ENCODE measurements around the gene COX19. TPM values are rescaled to one million over a fixed set of nuclear protein-coding genes. Genes with fewer than 3 reads are reported as not detected.
A peak's percentile ranks its signal among the peaks of the same experiment; 100 is the strongest.

The COX19 gene
- total and polyA plus RNA-seq, 5 experiments from 2014 or later: 19.3 to 49.0 (median 21.5) TPM

DNA sequence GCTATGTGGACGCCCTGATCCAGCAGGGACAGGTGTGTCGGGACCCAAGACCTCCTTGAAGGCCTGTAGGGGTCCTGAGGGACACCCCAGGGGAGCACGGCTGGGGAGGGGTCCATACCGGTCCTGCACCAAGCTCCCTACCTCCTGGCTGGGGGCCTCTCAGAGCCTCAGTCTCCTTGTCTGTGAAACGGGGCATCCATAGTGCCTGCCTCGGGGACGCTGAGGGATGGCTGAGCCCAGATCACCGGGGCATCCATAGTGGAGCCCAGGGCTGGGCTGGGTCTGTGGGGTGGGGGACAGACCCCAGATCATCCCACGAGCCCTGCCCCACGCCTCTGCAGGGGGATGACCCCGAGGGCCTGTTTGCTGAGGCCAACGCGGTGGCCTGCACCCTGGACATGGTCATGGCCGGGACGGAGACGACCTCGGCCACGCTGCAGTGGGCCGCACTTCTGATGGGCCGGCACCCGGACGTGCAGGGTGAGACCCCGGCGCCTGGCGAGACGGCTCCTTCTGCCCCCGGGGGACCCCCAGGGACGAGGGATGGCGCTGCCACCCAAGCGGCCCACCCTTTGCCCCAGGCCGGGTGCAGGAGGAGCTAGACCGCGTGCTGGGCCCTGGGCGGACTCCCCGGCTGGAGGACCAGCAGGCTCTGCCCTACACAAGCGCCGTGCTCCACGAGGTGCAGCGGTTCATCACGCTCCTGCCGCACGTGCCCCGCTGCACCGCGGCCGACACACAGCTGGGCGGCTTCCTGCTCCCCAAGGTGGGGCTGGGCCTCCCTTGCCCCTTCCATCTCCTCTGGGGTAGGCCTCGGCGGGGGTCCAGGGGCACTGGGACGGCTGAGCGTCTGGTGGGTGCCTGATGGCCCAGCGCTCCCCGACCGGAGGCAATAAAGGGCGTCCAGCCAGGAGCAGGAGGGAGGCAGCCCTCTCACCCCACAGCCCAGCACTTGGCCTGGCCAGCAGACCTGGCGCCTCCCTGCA lies 11.7 kb upstream of the COX19 start:
- H3K4me1 Mint-ChIP-seq: peaks cover 0 to 4% (median 1%) of the 10 kb centered on the region in 4 donors
- ATAC-seq (no peak), DNase-seq (no peak)
- POLR2A ChIA-PET: no interaction called here
- peaks cover 2 to 18% (median 8%) of the 10 kb centered on the region in 5 donors for H3K27me3 Mint-ChIP-seq
- H3K27ac Mint-ChIP-seq: no peak overlapping the region
- no peak overlapping the region for H3K4me3 Mint-ChIP-seq
- H3K36me3 Mint-ChIP-seq: no peaks in the 10 kb centered on the region
- H3K9me3 Mint-ChIP-seq: no peaks in the 10 kb centered on the region

GRCh38 chr7:985915-986741 lies 10.8 kb upstream of the COX19 start:
- Mint-ChIP-seq H3K4me3 (no peak overlapping the region), H3K36me3 (no peaks in the 10 kb centered on the region), H3K27me3 (peaks cover 2 to 18% (median 8%) of the 10 kb centered on the region in 5 donors), H3K27ac (no peak overlapping the region), H3K4me1 (peaks cover 0 to 4% (median 1%) of the 10 kb centered on the region in 4 donors), H3K9me3 (no peaks in the 10 kb centered on the region)
- ATAC-seq: no peak
- DNase-seq: no peak
- POLR2A ChIA-PET: no interaction called here

- Mint-ChIP-seq H3K36me3 (no peaks in the 10 kb centered on the region), H3K4me3 (no peak overlapping the region), H3K27me3 (peaks cover 2 to 18% (median 8%) of the 10 kb centered on the region in 5 donors), H3K27ac (no peak overlapping the region), H3K9me3 (no peaks in the 10 kb centered on the region), H3K4me1 (peaks cover 0 to 4% (median 1%) of the 10 kb centered on the region in 4 donors)
- DNase-seq (no peak), ATAC-seq (no peak)
- POLR2A ChIA-PET: interaction anchor here (0.6 kb wide), 1 partner anchor 11 kb away, joined by 3 read pairs; no protein-coding TSS in a partner anchor
Observed at GRCh38 chr7:985127-985416, 9.7 kb upstream of the COX19 start.

DNA sequence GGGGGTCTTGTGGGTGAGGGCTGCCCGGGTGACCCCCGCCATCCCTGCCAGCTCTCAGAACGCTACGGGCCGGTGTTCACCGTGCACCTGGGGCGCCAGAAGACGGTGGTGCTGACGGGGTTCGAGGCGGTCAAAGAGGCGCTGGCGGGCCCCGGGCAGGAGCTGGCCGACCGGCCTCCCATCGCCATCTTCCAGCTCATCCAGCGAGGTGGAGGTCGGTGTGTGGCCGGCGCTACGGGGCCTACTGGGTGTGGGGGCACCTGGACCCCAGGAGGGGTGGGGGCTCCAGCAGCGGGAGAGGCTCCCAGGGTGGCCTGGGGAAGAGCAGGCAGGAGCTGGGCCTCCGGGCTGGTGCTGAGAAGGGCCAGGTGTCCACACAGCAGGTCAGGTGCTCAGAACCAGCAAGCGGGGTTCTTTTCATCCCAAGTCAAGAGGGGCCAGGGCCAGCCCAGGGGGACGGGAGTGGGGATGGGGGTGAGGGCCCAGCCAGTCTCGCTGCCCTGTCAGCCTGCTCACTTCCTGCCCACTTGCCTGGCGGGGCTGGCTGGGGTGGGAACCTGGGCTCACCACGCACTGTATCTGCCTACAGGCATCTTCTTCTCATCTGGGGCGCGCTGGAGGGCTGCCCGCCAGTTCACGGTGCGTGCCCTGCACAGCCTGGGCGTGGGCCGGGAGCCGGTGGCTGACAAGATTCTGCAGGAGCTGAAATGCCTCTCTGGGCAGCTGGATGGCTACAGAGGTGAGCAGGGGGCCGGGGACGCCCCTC lies 9.2 kb upstream of the COX19 start:
- Mint-ChIP-seq H3K9me3 (no peaks in the 10 kb centered on the region), H3K4me1 (peaks cover 0 to 2% (median under 1%) of the 10 kb centered on the region in 4 donors), H3K36me3 (no peaks in the 10 kb centered on the region), H3K27ac (no peak overlapping the region), H3K27me3 (peaks cover 2 to 18% (median 8%) of the 10 kb centered on the region in 5 donors), H3K4me3 (no peak overlapping the region)
- POLR2A ChIA-PET: interaction anchor here (0.6 kb wide), 1 partner anchor 10 kb away, joined by 3 read pairs; no protein-coding TSS in a partner anchor
- no peak for DNase-seq
- peak in 1 of 2 donors; percentile 25 for ATAC-seq

GRCh38 chr7:983616-984071 lies 8.3 kb upstream of the COX19 start:
- ATAC-seq: no peak
- POLR2A ChIA-PET: no interaction called here
- peaks cover 2 to 18% (median 8%) of the 10 kb centered on the region in 5 donors for H3K27me3 Mint-ChIP-seq

GRCh38 chr7:983004-983615 lies 7.8 kb upstream of the COX19 start, which contains the start of gene CYP2W1:
Gene CYP2W1, plus strand, starts transcription at chr7:983181. Its CDS starts 31 bp downstream, at chr7:983212.
- peaks cover 2 to 18% (median 8%) of the 10 kb centered on the region in 5 donors for H3K27me3 Mint-ChIP-seq
- no peaks in the 10 kb centered on the region for H3K9me3 Mint-ChIP-seq
- no peak for DNase-seq
- no peaks in the 10 kb centered on the region for H3K36me3 Mint-ChIP-seq
- H3K4me3 Mint-ChIP-seq: no peak within 1 kb of the TSS
- ATAC-seq: no peak
- no peak within 1 kb of the TSS for H3K27ac Mint-ChIP-seq
- H3K4me1 Mint-ChIP-seq: peaks cover 0 to 2% (median under 1%) of the 10 kb centered on the region in 4 donors
- POLR2A ChIA-PET: no interaction called here

More at GRCh38 chr7:983616-984071, 8.3 kb upstream of the COX19 start:
- Mint-ChIP-seq H3K4me1 (peaks cover 0 to 2% (median under 1%) of the 10 kb centered on the region in 4 donors), H3K36me3 (no peaks in the 10 kb centered on the region), H3K27ac (no peak overlapping the region), H3K4me3 (no peak overlapping the region), H3K9me3 (no peaks in the 10 kb centered on the region)
- DNase-seq: no peak

GRCh38 chr7:982511-983003 lies 7.2 kb upstream of the COX19 start:
- no peaks in the 10 kb centered on the region for H3K9me3 Mint-ChIP-seq
- DNase-seq: no peak
- peaks cover 0 to 2% (median under 1%) of the 10 kb centered on the region in 4 donors for H3K4me1 Mint-ChIP-seq
- H3K36me3 Mint-ChIP-seq: no peaks in the 10 kb centered on the region
- no peak for ATAC-seq
- H3K27ac Mint-ChIP-seq: no peak overlapping the region
- H3K4me3 Mint-ChIP-seq: no peak overlapping the region
- POLR2A ChIA-PET: no interaction called here
- peaks cover 2 to 18% (median 8%) of the 10 kb centered on the region in 5 donors for H3K27me3 Mint-ChIP-seq

DNA sequence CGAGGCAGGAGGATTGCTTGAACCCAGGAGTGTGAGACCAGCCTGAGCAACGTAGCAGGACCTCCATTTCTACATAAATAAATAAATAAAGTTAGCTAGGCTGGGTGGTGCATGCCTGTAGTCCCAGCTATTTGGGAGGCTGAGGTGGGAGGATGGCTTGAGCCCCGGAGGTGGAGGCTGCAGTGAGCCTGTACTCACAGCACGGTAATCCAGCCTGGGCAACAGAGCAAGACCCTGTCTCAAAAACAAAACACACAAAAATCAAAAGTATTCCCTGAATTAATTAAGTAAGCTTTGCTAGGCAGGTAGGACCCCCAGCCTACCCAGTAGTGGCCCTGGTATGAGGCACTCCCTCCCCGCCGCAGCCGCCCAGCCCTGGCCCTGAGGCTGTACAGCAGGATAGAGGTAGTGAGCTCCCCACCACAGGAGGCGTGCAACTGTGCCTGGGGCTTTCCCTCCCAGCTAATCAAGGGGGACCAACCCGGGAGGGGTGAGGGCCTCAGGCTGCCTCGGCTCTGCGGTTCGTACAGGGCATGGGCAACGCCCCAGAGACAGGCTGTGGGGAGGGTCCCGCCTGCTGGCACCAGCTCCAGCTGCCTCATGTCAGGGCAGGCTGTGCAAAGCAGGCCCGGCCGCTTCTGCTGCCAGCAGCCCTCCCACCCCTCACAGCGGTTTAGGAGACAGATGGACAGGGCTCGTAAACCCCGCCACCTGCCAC lies 6.6 kb upstream of the COX19 start:
- no peak for ATAC-seq
- H3K4me1 Mint-ChIP-seq: peaks cover 0 to 2% (median under 1%) of the 10 kb centered on the region in 4 donors
- POLR2A ChIA-PET: no interaction called here
- H3K36me3 Mint-ChIP-seq: no peaks in the 10 kb centered on the region
- peaks cover 2 to 18% (median 8%) of the 10 kb centered on the region in 5 donors for H3K27me3 Mint-ChIP-seq
- H3K4me3 Mint-ChIP-seq: no peak overlapping the region
- no peak for DNase-seq
- H3K27ac Mint-ChIP-seq: no peak overlapping the region
- no peaks in the 10 kb centered on the region for H3K9me3 Mint-ChIP-seq

DNA sequence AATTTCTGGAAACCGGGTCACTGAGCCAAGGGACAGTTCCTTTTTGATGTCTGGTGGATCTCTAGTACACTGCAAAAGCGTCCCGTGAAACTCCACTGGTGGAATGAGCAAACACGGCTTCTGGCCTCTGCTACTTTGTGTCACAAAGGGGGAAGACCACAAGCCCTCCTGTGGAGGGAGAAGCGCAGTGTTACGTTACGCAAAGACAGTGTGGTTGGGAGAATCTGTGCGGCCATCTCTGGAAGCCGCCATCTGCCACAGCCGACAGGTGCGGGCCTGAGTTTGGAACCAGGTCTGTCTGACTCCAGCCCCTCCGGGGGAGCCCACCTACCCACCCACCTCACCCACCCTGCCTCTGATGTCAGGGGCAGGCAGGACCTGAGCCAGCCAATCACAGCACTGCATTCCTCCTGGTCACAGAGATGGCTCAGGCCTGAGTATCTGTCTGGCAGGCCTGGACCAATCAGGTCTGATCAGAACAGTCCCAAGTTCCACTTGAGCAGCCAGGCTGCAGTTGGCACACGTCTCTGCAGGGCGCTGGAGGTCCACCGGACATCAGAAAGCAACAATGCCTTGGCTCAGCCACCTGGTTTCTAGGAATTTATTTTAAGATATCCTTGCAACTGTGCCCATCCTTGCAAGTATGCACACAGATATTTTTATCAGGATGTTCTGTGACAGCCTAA lies 4.7 kb upstream of the COX19 start:
- no peak for ATAC-seq
- Mint-ChIP-seq H3K4me1 (peaks cover 0 to 2% (median 0%) of the 10 kb centered on the region in 4 donors), H3K27ac (no peak overlapping the region), H3K27me3 (no peaks in the 10 kb centered on the region), H3K9me3 (no peaks in the 10 kb centered on the region), H3K4me3 (no peak overlapping the region), H3K36me3 (no peaks in the 10 kb centered on the region)
- DNase-seq: no peak
- POLR2A ChIA-PET: no interaction called here

- Mint-ChIP-seq H3K9me3 (no peaks in the 10 kb centered on the region), H3K27ac (peak overlapping the region in 1 of 10 donors; percentile 38), H3K27me3 (no peaks in the 10 kb centered on the region), H3K4me1 (peaks cover 0 to 10% (median 5%) of the 10 kb centered on the region in 4 donors), H3K4me3 (no peak overlapping the region), H3K36me3 (no peaks in the 10 kb centered on the region)
- ATAC-seq (no peak), DNase-seq (no peak)
- POLR2A ChIA-PET: interaction anchor here (4.9 kb wide), 1 partner anchor 15 kb away, joined by 21 read pairs; no protein-coding TSS in a partner anchor
Observed at GRCh38 chr7:979151-979550, 3.8 kb upstream of the COX19 start.
